HepG2 (cell line): ENCODE data around the gene PRDM12.

ENCODE experiments used
- EZH2 ChIP-seq: conservative IDR thresholded peaks from 2 replicates; pipeline ENCODE4 v1.6.1; 2012; ENCODE audit warnings: mild to moderate bottlenecking, low read depth, low read length, moderate library complexity
- IRF2 ChIP-seq: IDR thresholded peaks from 2 replicates; pipeline ENCODE4 v1.6.1; 2018; ENCODE audit warnings: missing genetic modification reagents, missing compliant biosample characterization
- KDM5B ChIP-seq: sonication (generic); formaldehyde crosslinking; IDR thresholded peaks from 2 replicates; pipeline ENCODE4 v1.4.0; 2020; ENCODE audit warnings: missing genetic modification reagents, mild to moderate bottlenecking, borderline replicate concordance
- MAZ ChIP-seq, 2 experiments: sonication (generic) in 1 of 2; formaldehyde crosslinking in 1 of 2; IDR thresholded peaks; 2 replicates each; pipeline versions ENCODE4 v1.5.0 to v1.6.1; 2012 to 2020; ENCODE audit warnings: low read depth in 2 of 2, mild to moderate bottlenecking in 2 of 2, borderline replicate concordance in 1 of 2, improper control_type of control experiment in 1 of 2, low read length in 1 of 2, missing genetic modification reagents in 1 of 2, moderate library complexity in 1 of 2
- NR3C1 ChIP-seq: sonication (generic); formaldehyde crosslinking; IDR thresholded peaks from 2 replicates; pipeline ENCODE4 v1.4.0; 2020; ENCODE audit warnings: missing genetic modification reagents
- PREB ChIP-seq: sonication (generic); formaldehyde crosslinking; IDR thresholded peaks from 2 replicates; pipeline ENCODE4 v1.4.0; 2020; ENCODE audit warnings: missing genetic modification reagents
- REST ChIP-seq, 2 experiments: IDR thresholded peaks; 2 replicates each; pipeline ENCODE4 v1.6.1; 2011 to 2012; ENCODE audit warnings: low read length in 2 of 2, borderline replicate concordance in 1 of 2, low read depth in 1 of 2, mild to moderate bottlenecking in 1 of 2, moderate library complexity in 1 of 2
- SP2 ChIP-seq: sonication (generic); formaldehyde crosslinking; IDR thresholded peaks from 2 replicates; pipeline ENCODE4 v1.5.1; 2020; ENCODE audit warnings: mild to moderate bottlenecking, missing genetic modification reagents
- ZFP36L1 ChIP-seq: sonication (generic); formaldehyde crosslinking; IDR thresholded peaks from 2 replicates; pipeline ENCODE4 v1.8.0; 2022; ENCODE audit warnings: mild to moderate bottlenecking, missing genetic modification reagents, moderate library complexity
- ZNF350 ChIP-seq: sonication (generic); formaldehyde crosslinking; IDR thresholded peaks from 2 replicates; pipeline ENCODE4 v1.4.0; 2020; ENCODE audit warnings: mild to moderate bottlenecking, low read depth, missing genetic modification reagents, borderline replicate concordance
- ZNF784 ChIP-seq: sonication (generic); formaldehyde crosslinking; IDR thresholded peaks from 2 replicates; pipeline ENCODE4 v1.5.1; 2020; ENCODE audit warnings: missing genetic modification reagents, mild to moderate bottlenecking, borderline replicate concordance
- ZSCAN29 ChIP-seq: sonication (generic); formaldehyde crosslinking; conservative IDR thresholded peaks from 2 replicates; pipeline ENCODE4 v1.4.0; 2020; ENCODE audit warnings: mild to moderate bottlenecking, missing genetic modification reagents

GRCh38 chr9:130651752-130652151, 12.6 kb upstream of the PRDM12 start:
- no peak for TF ChIP-seq PREB (CRISPR knock-in tag)
- TF ChIP-seq NR3C1 (CRISPR knock-in tag): no peak
- TF ChIP-seq ZFP36L1 (CRISPR knock-in tag): no peak
- no peak for TF ChIP-seq ZSCAN29
- no peak for TF ChIP-seq IRF2 (CRISPR knock-in tag)
- no peak for TF ChIP-seq SP2 (CRISPR knock-in tag)
- no peak for TF ChIP-seq KDM5B (CRISPR knock-in tag)
- no peak for TF ChIP-seq MAZ (IDR thresholded peaks at IDR 0.05; ENCODE audit: borderline replicate concordance, low read depth, low read length)
- TF ChIP-seq MAZ (CRISPR knock-in tag; IDR thresholded peaks at IDR 0.05; ENCODE audit: low read depth): no peak
- no peak for TF ChIP-seq REST (IDR thresholded peaks at IDR 0.05; ENCODE audit: borderline replicate concordance in 1 of 2, low read depth in 1 of 2, low read length in 2 of 2)
- TF ChIP-seq ZNF784 (CRISPR knock-in tag): no peak
- TF ChIP-seq ZNF350: no peak
- no peak for TF ChIP-seq EZH2
